ENCODE results near the gene ARSK.
"Not testable (repeated sequence)": the region's sequence is repeated elsewhere in the genome, so short reads cannot be mapped to it uniquely, and the experiment has no call there.

Gene ARSK

GRCh38 chr5:95643152-95643551, 88.3 kb downstream of the ARSK start:
- Histone ChIP-seq H3K27me3 (no peaks in the 10 kb centered on the region), H3K9me3 (no peaks in the 10 kb centered on the region), H3K4me3 (ENCODE audit: low read depth in 1 of 2, low read length in 1 of 2) (no peak overlapping the region)

DNA sequence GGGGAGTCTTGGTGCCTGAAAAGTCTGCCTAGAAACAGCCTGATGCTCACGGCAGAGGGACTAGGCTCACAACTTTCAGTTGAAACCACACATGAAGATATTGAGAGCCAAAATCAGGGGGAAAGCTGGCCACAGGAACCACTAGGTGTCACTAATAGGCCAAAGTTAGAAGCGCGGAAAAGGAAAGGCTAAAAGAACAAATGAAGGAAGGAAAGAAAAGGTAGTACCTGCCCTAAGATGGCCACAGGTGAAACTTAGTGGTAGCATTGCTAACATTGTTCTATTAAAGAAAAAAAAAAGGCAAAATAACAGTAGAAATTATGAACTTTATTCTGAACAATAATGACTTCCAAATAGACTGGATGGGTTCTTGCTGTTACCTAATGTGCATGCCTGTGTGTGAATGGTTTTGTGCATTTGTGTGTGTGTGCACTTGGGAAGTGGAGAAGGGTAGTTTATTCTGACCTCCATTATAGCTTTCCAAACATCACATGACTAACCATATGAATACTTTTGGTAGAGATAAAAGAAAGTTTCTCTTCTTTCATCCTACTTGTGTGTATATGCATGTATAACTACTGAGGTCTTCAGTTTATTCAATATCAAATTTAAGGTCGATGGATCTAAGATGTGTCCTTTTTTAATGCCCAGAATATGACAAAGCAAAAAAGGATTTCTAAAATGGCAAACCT, 89.6 kb downstream of the ARSK start:
- Histone ChIP-seq H3K9me3 (no peaks in the 10 kb centered on the region), H3K4me3 (ENCODE audit: low read depth in 1 of 2, low read length in 1 of 2) (no peak overlapping the region), H3K36me3 (no peaks in the 10 kb centered on the region), H3K27me3 (no peaks in the 10 kb centered on the region), H3K4me1 (ENCODE audit: control insufficient read depth in 1 of 2, insufficient read depth in 1 of 2, low read depth in 1 of 2, low read length in 1 of 2) (peaks cover 5 to 16% of the 10 kb centered on the region in 2 experiments), H3K27ac (no peak overlapping the region)
- TF ChIP-seq CTCF (IDR thresholded peaks at IDR 0.05) = no peak

More at GRCh38 chr5:95643152-95643551, 88.3 kb downstream of the ARSK start:
- Histone ChIP-seq H3K27ac (no peak overlapping the region), H3K4me1 (ENCODE audit: control insufficient read depth in 1 of 2, insufficient read depth in 1 of 2, low read depth in 1 of 2, low read length in 1 of 2) (peaks cover 5 to 16% of the 10 kb centered on the region in 2 experiments), H3K36me3 (no peaks in the 10 kb centered on the region)
- no peak for TF ChIP-seq CTCF (IDR thresholded peaks at IDR 0.05)

DNA sequence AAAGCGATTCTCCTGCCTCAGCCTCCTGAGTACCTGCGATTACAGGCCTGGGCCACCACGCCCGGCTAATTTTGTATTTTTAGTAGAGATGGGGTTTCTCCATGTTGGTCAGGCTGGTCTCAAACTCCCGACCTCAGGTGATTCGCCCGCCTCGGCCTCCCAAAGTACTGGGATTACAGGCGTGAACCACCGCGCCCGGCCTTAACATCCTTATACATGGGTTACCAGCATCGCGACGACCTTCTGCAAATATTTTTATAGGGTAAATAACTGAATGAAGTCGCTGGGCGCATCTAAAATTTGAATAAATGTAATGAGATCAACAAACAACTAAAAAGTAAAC, 91.3 kb downstream of the ARSK start:
- Histone ChIP-seq H3K4me1 (ENCODE audit: control insufficient read depth in 1 of 2, insufficient read depth in 1 of 2, low read depth in 1 of 2, low read length in 1 of 2) (peaks cover 5 to 16% of the 10 kb centered on the region in 2 experiments), H3K27ac (peak overlapping the region; percentile 57), H3K4me3 (ENCODE audit: low read depth in 1 of 2, low read length in 1 of 2) (peak overlapping the region; percentile 70)
- H3K9me3 ChIP-seq, H3K27me3 ChIP-seq, H3K36me3 ChIP-seq: not testable (repeated sequence)

DNA sequence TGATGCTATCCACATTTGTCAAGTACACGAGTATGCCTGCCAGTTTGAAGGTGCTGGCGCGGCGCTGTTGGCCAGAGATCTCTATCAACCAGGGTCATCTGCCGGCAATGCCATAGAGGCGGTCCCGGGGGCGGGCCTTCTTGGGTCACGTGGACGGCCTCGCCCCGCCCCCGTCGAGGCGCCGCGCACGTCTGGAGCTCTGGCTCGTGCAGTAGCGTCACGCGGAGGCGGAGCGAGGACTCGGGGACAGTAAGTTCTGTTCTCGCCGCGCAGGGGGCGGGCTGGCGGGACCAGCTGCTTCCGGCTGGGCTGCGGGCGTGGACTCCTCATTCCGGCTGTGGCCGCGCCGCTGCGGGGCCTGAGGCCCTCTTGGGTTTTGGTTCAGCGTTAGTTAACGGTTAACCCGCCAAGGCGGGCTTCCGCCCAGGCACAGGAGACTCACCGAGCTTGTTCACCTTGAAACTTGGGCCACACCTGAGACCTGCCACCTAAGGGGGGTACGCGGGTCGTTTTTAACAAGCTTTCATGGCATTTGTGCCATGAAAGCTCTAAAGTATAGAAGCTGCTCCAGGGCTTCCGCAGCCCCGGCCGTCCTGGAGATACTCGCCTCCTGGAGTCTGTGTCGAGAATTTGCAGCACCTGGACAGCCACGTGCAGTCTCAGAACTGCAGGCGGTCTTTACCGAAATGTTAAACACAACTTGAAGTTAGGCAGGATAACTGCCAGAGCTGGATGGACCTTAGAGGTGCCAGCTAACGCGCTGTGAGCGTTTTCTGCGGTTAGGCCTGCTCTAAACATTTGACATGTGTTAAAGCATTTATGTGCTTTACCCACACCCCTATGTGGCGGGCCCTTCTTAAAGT, 91.9 kb downstream of the ARSK start, which contains the start of gene RFESD:
Gene RFESD (plus strand): TSS at position 209 of the 863 bp plus-strand sequence. CDS start 5,495 bp downstream, outside the sequence.
- TF ChIP-seq CTCF (IDR thresholded peaks at IDR 0.05) = no peak

GRCh38 chr5:95647886-95648860, 93.3 kb downstream of the ARSK start:
- H3K9me3 ChIP-seq = no peaks in the 10 kb centered on the region
- H3K27me3 ChIP-seq = no peaks in the 10 kb centered on the region
- H3K4me3 ChIP-seq (ENCODE audit: low read depth in 1 of 2, low read length in 1 of 2) = no peak overlapping the region
- H3K4me1 ChIP-seq (ENCODE audit: control insufficient read depth in 1 of 2, insufficient read depth in 1 of 2, low read depth in 1 of 2, low read length in 1 of 2) = peaks cover 5 to 16% of the 10 kb centered on the region in 2 experiments
- H3K36me3 ChIP-seq = no peaks in the 10 kb centered on the region
- TF ChIP-seq CTCF (IDR thresholded peaks at IDR 0.05) = no peak
- H3K27ac ChIP-seq = no peak overlapping the region

More for the DNA sequence above, 91.9 kb downstream of the ARSK start, which contains the start of gene RFESD:
- peaks cover 5 to 16% of the 10 kb centered on the region in 2 experiments for H3K4me1 ChIP-seq (ENCODE audit: control insufficient read depth in 1 of 2, insufficient read depth in 1 of 2, low read depth in 1 of 2, low read length in 1 of 2)
- no peaks in the 10 kb centered on the region for H3K27me3 ChIP-seq
- no peaks in the 10 kb centered on the region for H3K36me3 ChIP-seq
- H3K27ac ChIP-seq = peak within 1 kb of the TSS; percentile 57
- H3K9me3 ChIP-seq = no peaks in the 10 kb centered on the region
- peak within 1 kb of the TSS; percentile 70 for H3K4me3 ChIP-seq (ENCODE audit: low read depth in 1 of 2, low read length in 1 of 2)
